GM18520 (cell line): ENCODE measurements around the gene SHANK1.

Source experiments
- ATAC-seq: cut with Tn5 transposase; IDR thresholded peaks from one replicate; pipeline ENCODE4 v1.9.1; 2021; ENCODE audit not compliant: unreplicated experiment

The SHANK1 gene

DNA sequence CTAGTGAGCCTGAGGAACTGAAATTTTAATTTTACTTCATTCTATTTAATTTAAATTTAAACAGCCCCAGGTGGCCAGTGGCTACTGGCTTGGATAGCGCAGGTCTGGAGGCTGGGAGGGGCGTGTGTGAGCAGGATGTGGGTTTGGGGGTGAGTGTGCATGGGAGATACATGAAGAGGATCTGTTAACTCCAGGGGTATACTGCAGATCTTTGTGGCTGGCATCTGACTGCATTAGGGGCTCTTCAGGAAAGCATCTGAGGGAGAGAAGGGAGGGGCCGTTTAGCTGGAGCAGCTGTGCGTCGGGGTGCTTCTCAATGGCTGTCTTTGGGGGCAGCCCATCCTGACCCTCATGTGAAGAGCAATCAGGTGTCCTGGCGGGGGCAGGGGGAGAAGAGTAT, 6.8 kb downstream of the SHANK1 start:
- no peak for ATAC-seq

- ATAC-seq: no peak
Measured at GRCh38 chr19:50711805-50712204, 7.8 kb downstream of the SHANK1 start.

DNA sequence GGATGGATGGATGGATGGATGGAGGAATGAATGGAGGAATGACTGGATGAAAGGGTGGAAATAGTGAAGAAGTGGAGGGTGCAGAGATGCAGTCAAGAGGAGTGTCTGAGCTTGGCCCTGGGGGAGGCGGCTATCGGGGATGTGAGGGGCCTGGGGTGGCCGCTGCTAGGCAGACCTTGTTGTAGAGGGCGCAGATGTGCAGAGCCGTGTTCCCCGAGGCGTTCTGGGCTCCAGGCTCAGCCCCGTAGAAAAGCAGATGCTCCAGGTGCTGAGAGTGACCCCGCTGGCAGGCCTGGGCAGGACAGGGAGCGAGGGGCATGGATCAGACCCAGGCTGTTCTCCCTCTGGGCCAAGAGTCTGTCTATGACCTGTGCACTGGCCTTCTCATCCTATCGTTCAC, 8.4 kb downstream of the SHANK1 start:
- ATAC-seq: no peak

DNA sequence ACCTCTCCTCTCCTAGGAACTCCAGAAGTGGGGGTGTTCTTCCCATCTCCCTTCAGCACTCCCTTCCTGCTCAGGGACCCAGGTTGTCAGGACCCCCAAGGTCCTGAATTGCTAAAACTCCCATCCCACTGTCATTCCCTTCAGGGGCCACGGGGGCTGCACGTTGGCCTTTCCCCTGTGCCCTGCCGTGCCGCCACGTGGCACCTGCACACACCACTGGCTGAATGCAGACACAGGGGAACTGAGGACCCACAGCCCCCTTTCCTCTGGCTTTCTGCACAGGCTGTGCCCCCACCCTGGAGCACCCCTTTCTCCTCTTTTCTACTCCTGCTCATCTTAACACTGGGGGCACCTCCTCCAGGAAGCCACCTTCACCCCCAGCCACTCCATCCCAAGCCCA, 9.0 kb downstream of the SHANK1 start:
- no peak for ATAC-seq

DNA sequence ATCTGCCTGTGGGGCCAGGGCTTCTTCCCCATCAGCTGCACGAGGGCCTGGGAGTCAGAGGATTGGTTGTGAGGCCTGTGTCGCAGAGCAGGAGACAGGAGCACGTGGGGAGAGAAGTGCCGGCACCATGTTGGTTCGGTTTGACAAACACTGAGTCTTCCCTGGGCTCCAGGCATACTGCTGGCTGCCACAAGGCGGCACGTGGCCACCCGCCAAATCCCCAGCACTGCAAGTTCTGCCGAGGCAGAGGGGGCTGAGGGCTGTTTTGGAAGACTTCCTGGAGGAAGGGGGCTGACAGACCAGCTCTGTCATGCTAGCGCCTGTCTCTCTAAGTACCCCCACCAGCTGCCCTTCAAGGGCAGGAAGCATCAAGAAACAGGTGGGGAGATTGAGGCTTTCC, 9.5 kb downstream of the SHANK1 start:
- no peak for ATAC-seq

DNA sequence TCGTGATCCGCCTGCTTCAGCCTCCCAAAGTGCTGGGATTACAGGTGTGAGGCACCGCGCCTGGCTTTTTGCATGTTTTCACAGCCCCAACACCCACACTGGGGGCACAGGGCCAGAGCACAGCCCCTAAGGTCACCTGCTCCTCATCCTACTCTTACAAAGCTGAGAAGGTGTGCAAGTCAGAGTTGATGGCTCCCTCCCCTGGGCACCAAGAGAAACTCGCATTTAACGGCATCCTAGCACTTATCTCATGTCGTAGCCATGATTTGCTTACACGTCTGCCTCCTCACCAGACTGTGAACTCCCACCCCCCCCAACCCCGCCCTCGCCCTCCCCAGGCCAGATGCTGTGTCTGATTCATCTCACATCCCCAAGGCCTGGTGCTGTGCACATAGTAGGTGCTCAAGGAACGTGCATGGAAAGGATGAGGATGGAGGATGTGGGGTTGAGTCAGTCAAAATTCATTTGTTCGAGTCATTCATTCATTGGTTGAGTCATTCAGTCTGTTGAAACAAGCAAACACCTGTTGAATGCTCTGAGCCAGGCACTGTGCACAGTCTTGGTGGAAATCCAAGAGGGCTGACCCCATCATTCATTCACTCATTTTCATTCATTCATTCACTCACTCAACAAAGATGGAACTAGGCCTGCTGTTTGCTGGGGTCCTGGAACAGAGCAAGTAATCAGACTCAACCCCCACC, 11.3 kb downstream of the SHANK1 start:
- no peak for ATAC-seq

- ATAC-seq: no peak
Measured at GRCh38 chr19:50706387-50706786, 13.2 kb downstream of the SHANK1 start.

DNA sequence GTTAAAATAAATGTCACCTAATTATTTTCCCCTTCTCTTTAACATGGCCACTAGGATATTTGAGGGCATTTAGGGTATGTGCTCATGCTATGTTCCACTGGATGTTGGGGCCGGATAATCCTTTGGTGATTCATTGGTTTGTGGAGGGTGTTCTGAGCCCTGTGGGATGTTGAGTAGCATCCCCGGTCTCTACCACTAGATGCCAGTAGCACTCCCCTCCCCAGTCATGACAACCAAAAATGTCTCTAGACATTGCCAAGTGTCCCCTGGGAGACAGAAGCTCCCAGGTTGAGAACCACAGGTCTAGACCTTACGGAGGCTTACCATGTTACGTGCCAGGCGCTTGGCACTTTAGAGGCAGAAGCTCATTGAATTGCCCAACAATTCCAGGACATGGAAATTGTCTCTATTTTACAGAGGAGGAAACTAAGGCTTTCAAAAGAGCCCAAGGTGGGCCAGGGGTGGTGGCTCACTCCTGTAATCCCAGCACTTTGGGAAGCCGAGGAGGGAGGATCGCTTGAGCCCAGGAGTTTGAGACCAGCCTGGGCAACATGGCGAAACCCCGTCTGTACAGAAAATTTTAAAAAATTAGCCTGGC, 14.1 kb downstream of the SHANK1 start:
- no peak for ATAC-seq

GRCh38 chr19:50703915-50704796, 15.4 kb downstream of the SHANK1 start:
- no peak for ATAC-seq

GRCh38 chr19:50702871-50703829, 16.5 kb downstream of the SHANK1 start:
- no peak for ATAC-seq

- ATAC-seq: no peak
Measured at GRCh38 chr19:50702158-50702870, 17.3 kb downstream of the SHANK1 start.

DNA sequence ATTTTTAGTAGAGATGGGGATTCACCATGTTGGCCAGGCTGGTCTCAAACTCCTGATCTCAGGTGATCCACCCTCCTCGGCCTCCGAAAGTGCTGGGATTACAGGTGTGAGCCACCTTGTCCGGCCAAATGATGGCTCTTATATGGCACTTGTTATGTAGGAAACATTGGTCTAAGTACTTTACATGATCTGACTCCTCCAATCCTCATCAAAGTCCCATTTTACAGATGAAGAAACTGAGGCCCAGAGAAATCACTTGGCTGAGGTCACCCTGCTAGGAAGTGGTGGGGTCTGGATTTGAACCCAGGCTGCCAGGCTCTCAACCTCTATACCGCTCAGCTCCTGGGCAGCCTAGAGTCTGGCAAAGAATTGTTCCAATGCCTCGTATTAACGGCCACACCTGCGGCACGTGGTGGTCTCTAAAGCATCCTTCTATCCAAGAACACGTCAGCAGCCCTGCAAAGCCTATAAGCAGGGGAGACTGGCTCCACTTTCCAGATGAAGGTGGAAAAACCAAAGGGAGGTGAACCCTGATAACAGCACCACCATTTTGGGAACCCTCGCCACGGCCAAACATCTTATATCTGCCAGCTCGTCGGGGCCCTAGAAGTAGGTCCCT, 18.1 kb downstream of the SHANK1 start:
- ATAC-seq: no peak

DNA sequence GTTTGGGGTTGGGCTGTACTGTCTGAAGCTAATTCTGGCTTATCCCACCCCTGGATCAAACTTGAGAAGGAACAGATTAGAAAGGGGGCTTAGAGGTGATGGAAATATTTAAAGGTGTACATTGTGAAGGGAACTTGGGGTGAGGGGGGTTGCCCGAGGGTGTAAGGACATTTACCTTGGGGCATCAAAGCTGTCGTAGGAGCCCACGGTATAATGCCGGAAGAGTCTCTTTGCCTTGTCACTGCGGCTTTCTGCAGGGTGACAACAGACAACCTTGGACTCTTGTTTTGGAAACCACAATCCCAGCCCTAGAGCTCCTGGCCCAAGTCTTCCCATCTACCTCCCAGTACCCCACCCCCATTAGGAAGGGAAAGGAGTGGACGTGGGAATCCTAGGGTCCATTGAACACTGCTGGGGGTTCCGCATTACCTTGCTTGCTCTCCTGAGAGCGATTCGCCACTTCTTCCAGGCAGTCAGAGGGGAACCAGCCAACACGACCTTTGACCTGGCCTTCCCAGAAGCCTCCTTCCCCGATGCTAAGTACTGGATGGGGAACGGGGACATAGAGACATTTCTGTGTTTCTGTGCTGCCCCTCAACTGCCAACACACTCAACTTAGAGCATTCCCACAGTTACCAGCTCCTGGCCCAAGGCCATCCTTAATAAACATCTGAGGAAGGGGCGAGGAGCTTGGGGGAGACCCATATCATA, 22.0 kb downstream of the SHANK1 start:
- no peak for ATAC-seq

DNA sequence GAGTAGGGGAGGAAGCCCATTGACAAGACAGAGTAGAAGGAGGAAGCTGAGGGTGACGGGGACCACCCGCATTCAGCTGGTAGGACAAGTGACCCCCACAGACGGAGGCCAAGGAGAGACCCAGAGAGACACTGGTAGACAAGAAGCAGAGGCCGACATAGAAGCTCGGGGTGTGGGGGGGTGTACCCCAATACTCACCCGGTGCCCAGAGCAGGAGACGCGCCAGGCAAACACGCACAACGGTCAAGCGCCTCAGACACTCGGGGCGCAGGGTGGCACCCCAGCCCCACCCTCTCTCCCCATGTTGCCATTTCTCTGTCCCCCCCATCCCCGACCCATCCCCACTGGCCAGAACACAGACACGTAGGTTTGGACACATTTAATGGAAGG, 23.5 kb downstream of the SHANK1 start:
- no peak for ATAC-seq

DNA sequence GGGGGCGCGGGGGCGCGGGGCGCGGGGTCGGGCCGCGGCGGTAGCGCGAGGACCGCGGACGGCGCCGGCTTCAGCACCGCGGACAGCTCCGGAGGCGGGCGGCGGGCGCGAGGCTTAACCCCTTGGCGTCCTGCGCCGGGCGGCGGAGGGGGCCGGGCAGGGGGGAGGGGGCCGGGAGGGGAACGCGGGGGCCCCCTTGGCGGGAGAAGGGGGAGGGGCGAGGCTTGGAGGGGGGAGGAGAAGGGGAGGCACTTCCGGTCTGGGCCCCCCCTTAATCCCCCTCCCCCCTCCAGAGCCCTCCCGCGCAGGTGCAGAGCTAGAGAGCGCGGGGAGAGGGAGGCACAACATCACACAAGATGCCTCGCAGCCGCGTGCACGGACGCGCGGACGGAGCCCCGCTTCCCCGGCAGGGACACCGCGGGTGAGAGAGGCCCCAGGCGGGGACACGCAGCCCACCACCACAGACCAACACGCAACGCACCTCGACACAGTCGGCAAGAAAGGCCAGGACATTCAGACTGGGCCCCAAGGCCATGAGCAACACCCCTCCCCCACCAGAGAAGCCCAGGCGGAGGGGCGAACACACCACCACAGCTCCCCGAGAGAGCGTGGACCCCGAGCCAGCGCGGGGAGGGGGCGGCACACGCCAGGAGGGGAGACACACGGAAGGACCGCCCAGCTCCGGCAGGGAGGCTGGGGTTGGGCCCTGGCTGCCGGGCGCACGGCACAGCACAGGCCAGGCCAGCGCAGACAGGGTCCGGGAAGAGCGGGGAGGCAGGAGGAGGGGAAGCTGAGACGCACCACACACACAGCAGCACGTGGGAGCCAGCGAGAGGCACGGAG, 24.1 kb downstream of the SHANK1 start:
- ATAC-seq: no peak

DNA sequence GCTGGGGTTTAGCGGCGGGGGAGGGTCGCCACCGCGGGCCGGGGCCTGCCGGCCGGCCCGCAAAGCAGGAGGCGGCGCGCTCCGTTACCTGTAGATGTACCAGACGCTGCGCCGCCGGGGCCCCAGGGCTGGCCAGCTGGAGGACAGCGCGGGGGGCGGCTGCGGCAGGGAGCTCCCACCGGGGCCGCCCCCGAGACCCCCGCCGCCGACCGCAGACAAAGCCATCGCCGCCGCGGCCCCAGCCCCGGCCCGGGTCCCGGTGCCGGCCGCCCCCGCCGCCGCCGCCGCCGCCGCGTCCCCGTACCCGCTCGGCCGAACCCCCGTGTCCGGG, 24.8 kb downstream of the SHANK1 start:
- ATAC-seq: no peak

- ATAC-seq: no peak
Measured at GRCh38 chr19:50693064-50693975, 26.3 kb downstream of the SHANK1 start.
